Stimulated activated memory B cell treated with anti-CD40 and anti-IgM and Interleukin-4, amounts not matched to agents 10 μg/mL and 1 μg/mL and 100 μg/mL, for 72 hours (primary cell): ENCODE measurements around the gene NAP1L1.
A peak's percentile ranks its signal among the peaks of the same experiment; 100 is the strongest.

ENCODE experiments used
- ATAC-seq: fragments of 150-1000 bp; cut with Tn5 transposase; 2 replicates; pipeline ENCODE4 v1.10.0; 2021
- H3K27ac Mint-ChIP-seq: one replicate; pipeline ENCODE4 v1.8.0; 2022; ENCODE audit warnings: mild to moderate bottlenecking, mixed read lengths
- H3K27me3 Mint-ChIP-seq: one replicate; pipeline ENCODE4 v1.8.0; 2022; ENCODE audit warnings: mixed read lengths
- H3K36me3 Mint-ChIP-seq: one replicate; pipeline ENCODE4 v1.8.0; 2022; ENCODE audit warnings: mixed read lengths
- H3K4me1 Mint-ChIP-seq: one replicate; pipeline ENCODE4 v1.8.0; 2022; ENCODE audit warnings: mixed read lengths
- H3K4me3 Mint-ChIP-seq: one replicate; pipeline ENCODE4 v1.8.0; 2022; ENCODE audit warnings: mild to moderate bottlenecking, moderate library complexity, mixed read lengths
- H3K9me3 Mint-ChIP-seq: one replicate; pipeline ENCODE4 v1.8.0; 2022; ENCODE audit warnings: mixed read lengths

NAP1L1 gene

GRCh38 chr12:76023069-76023690 is 61.3 kb downstream of the NAP1L1 start:
- Mint-ChIP-seq H3K4me1 (peaks cover 8% of the 10 kb centered on the region), H3K27ac (no peak overlapping the region)
- ATAC-seq = no peak

GRCh38 chr12:76022506-76022905 is 62.0 kb downstream of the NAP1L1 start:
- no peaks in the 10 kb centered on the region for H3K36me3 Mint-ChIP-seq
- H3K4me3 Mint-ChIP-seq = no peak overlapping the region
- H3K27ac Mint-ChIP-seq = no peak overlapping the region
- H3K27me3 Mint-ChIP-seq = peaks cover 12% of the 10 kb centered on the region
- ATAC-seq = no peak
- H3K4me1 Mint-ChIP-seq = peaks cover 8% of the 10 kb centered on the region
- no peaks in the 10 kb centered on the region for H3K9me3 Mint-ChIP-seq

More at GRCh38 chr12:76023069-76023690, 61.3 kb downstream of the NAP1L1 start:
- H3K9me3 Mint-ChIP-seq = no peaks in the 10 kb centered on the region
- H3K27me3 Mint-ChIP-seq = peaks cover 9% of the 10 kb centered on the region
- no peaks in the 10 kb centered on the region for H3K36me3 Mint-ChIP-seq
- H3K4me3 Mint-ChIP-seq = no peak overlapping the region

GRCh38 chr12:76020731-76021672 is 63.5 kb downstream of the NAP1L1 start:
- ATAC-seq = peak; percentile 83
- H3K27ac Mint-ChIP-seq = peak overlapping the region; percentile 73
- no peaks in the 10 kb centered on the region for H3K36me3 Mint-ChIP-seq
- H3K27me3 Mint-ChIP-seq = peaks cover 12% of the 10 kb centered on the region
- peak overlapping the region; percentile 5 for H3K4me3 Mint-ChIP-seq
- H3K9me3 Mint-ChIP-seq = no peaks in the 10 kb centered on the region
- peaks cover 8% of the 10 kb centered on the region for H3K4me1 Mint-ChIP-seq

- no peaks in the 10 kb centered on the region for H3K9me3 Mint-ChIP-seq
- peak overlapping the region; percentile 73 for H3K27ac Mint-ChIP-seq
- H3K27me3 Mint-ChIP-seq = peaks cover 18% of the 10 kb centered on the region
- ATAC-seq = peak; percentile 76
- H3K4me3 Mint-ChIP-seq = peak overlapping the region; percentile 5
- no peaks in the 10 kb centered on the region for H3K36me3 Mint-ChIP-seq
- peaks cover 8% of the 10 kb centered on the region for H3K4me1 Mint-ChIP-seq
Observed at GRCh38 chr12:76020281-76020680, 64.2 kb downstream of the NAP1L1 start.

- no peak overlapping the region for H3K4me3 Mint-ChIP-seq
- H3K4me1 Mint-ChIP-seq = peaks cover 8% of the 10 kb centered on the region
Observed at GRCh38 chr12:76018672-76019071, 65.8 kb downstream of the NAP1L1 start.

GRCh38 chr12:76018111-76018510 is 66.4 kb downstream of the NAP1L1 start:
- Mint-ChIP-seq H3K27me3 (peaks cover 28% of the 10 kb centered on the region), H3K36me3 (no peaks in the 10 kb centered on the region), H3K9me3 (no peaks in the 10 kb centered on the region), H3K27ac (no peak overlapping the region), H3K4me3 (no peak overlapping the region), H3K4me1 (peaks cover 8% of the 10 kb centered on the region)
- ATAC-seq = no peak

More at GRCh38 chr12:76018672-76019071, 65.8 kb downstream of the NAP1L1 start:
- Mint-ChIP-seq H3K27ac (no peak overlapping the region), H3K27me3 (peaks cover 28% of the 10 kb centered on the region), H3K36me3 (no peaks in the 10 kb centered on the region), H3K9me3 (no peaks in the 10 kb centered on the region)
- no peak for ATAC-seq

GRCh38 chr12:76014007-76014406 is 70.5 kb downstream of the NAP1L1 start:
- Mint-ChIP-seq H3K27ac (no peak overlapping the region), H3K36me3 (no peaks in the 10 kb centered on the region), H3K9me3 (no peaks in the 10 kb centered on the region), H3K4me3 (no peak overlapping the region), H3K4me1 (no peaks in the 10 kb centered on the region), H3K27me3 (peaks cover 27% of the 10 kb centered on the region)
- ATAC-seq = no peak

- Mint-ChIP-seq H3K4me1 (no peaks in the 10 kb centered on the region), H3K27ac (no peak overlapping the region), H3K27me3 (peaks cover 23% of the 10 kb centered on the region), H3K9me3 (no peaks in the 10 kb centered on the region), H3K36me3 (no peaks in the 10 kb centered on the region), H3K4me3 (no peak overlapping the region)
- no peak for ATAC-seq
Observed at GRCh38 chr12:76013603-76014002, 70.9 kb downstream of the NAP1L1 start.

- Mint-ChIP-seq H3K27me3 (peaks cover 15% of the 10 kb centered on the region), H3K27ac (no peak overlapping the region), H3K4me3 (no peak overlapping the region), H3K36me3 (no peaks in the 10 kb centered on the region), H3K4me1 (no peaks in the 10 kb centered on the region), H3K9me3 (no peaks in the 10 kb centered on the region)
- no peak for ATAC-seq
Observed at GRCh38 chr12:76012644-76013043, 71.8 kb downstream of the NAP1L1 start.

- ATAC-seq = no peak
- Mint-ChIP-seq H3K36me3 (no peaks in the 10 kb centered on the region), H3K9me3 (no peaks in the 10 kb centered on the region), H3K4me1 (no peaks in the 10 kb centered on the region), H3K4me3 (no peak overlapping the region), H3K27ac (no peak overlapping the region), H3K27me3 (peaks cover 15% of the 10 kb centered on the region)
Observed at GRCh38 chr12:76010732-76011458, 73.6 kb downstream of the NAP1L1 start.

GRCh38 chr12:76008428-76008827 is 76.1 kb downstream of the NAP1L1 start:
- H3K4me3 Mint-ChIP-seq = no peak overlapping the region
- H3K27ac Mint-ChIP-seq = no peak overlapping the region
- peaks cover 6% of the 10 kb centered on the region for H3K9me3 Mint-ChIP-seq
- no peaks in the 10 kb centered on the region for H3K36me3 Mint-ChIP-seq
- H3K4me1 Mint-ChIP-seq = no peaks in the 10 kb centered on the region
- no peaks in the 10 kb centered on the region for H3K27me3 Mint-ChIP-seq
- ATAC-seq = no peak

GRCh38 chr12:76007640-76008039 is 76.8 kb downstream of the NAP1L1 start:
- Mint-ChIP-seq H3K36me3 (no peaks in the 10 kb centered on the region), H3K27me3 (no peaks in the 10 kb centered on the region), H3K27ac (no peak overlapping the region), H3K4me3 (no peak overlapping the region), H3K9me3 (peaks cover 6% of the 10 kb centered on the region), H3K4me1 (no peaks in the 10 kb centered on the region)
- ATAC-seq = no peak

GRCh38 chr12:76006028-76006925 is 78.2 kb downstream of the NAP1L1 start:
- Mint-ChIP-seq H3K9me3 (peaks cover 6% of the 10 kb centered on the region), H3K27ac (no peak overlapping the region), H3K36me3 (no peaks in the 10 kb centered on the region), H3K27me3 (no peaks in the 10 kb centered on the region), H3K4me1 (no peaks in the 10 kb centered on the region), H3K4me3 (no peak overlapping the region)
- ATAC-seq = no peak

GRCh38 chr12:76003355-76003638 is 81.2 kb downstream of the NAP1L1 start:
- peaks cover 6% of the 10 kb centered on the region for H3K9me3 Mint-ChIP-seq
- no peak overlapping the region for H3K4me3 Mint-ChIP-seq
- H3K4me1 Mint-ChIP-seq = no peaks in the 10 kb centered on the region
- H3K27me3 Mint-ChIP-seq = no peaks in the 10 kb centered on the region
- H3K36me3 Mint-ChIP-seq = no peaks in the 10 kb centered on the region
- H3K27ac Mint-ChIP-seq = no peak overlapping the region
- ATAC-seq = no peak
